GM19328 (cell line): ENCODE measurements around the gene SORCS1.

Experiments
- ATAC-seq: cut with Tn5 transposase; IDR thresholded peaks from one replicate; pipeline ENCODE4 v1.9.1; 2021; ENCODE audit warnings: mild to moderate bottlenecking, moderate library complexity; ENCODE audit not compliant: unreplicated experiment

The SORCS1 gene

GRCh38 chr10:106910666-106911065 lies 253.8 kb downstream of the SORCS1 start:
- ATAC-seq: no peak

GRCh38 chr10:106908225-106908624 lies 256.3 kb downstream of the SORCS1 start:
- no peak for ATAC-seq

DNA sequence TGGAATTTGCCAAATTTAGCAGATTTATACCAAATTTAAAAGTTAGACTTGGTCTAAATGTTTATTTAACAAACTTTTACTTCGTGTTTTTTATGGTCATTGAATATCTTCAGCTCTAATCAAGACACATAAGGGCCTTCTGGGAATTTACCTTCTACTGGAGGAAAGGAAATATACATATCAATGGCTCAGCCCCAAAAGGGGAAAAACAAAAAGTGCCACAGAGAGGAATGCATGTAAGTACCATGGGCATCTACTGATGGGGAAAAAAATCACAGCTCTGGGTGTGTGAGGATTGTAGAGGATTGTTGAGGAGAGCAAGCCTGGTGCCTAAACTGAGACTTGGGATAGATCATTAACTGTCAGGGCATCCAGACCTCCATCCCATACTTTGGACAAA lies 260.3 kb downstream of the SORCS1 start:
- ATAC-seq: no peak

DNA sequence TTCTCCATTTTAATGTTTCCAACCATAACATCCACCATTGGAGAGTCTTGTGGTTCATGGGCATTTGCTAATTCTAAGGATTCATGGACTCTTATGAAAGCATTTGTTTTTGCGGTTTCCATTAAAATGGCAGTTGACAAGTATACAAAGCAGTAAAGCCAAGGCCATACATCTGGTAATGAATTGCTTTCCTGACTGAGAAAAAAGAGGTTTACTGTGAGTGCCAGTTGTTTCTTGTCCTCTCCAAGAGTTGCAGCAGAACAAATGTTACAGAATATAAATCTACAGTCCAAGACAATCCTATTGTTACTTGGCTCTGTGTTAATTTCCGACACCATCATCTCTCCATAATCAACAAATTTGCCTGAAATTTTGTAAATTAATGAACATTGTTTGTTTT lies 261.3 kb downstream of the SORCS1 start:
- ATAC-seq: no peak

GRCh38 chr10:106900016-106900652 lies 264.4 kb downstream of the SORCS1 start:
- ATAC-seq: no peak

DNA sequence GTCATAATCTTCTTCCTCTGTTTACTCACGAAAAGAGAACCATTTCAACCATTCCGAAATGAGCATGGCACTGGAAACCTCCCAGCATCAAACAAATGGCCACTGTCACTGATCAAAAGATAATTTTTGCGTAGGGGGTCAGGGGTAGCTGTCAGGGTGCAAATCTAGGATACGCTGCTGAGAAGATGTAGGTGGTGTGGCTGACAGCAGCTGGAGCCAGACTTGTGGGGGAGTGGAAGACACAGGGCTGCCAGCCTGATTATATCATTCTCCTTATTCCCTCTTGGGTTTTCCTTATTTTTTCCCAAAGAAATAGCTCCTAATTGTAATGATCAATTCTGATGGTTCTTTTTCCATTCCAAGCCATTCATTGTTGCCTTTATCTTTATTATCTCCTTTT lies 266.1 kb downstream of the SORCS1 start:
- no peak for ATAC-seq

DNA sequence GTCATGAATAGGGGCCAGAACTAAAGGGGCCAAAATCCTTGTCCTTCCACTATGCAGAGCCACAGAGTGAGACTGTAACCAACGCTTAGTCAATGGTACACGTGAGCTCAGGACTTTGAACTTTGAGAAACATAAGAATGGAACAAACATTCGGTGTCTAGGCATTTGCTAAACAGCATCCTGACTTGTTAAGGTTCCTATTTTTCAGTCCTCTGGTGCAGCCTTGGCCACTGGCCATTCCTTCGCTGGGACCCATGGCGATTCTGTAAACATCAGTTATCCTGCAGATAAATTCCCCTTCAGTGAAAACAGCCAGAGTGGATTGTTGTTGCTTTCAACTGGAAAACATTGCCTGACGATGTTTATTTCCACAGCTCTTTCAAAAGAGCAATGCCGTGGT lies 266.8 kb downstream of the SORCS1 start:
- no peak for ATAC-seq

GRCh38 chr10:106894692-106895091 lies 269.8 kb downstream of the SORCS1 start:
- ATAC-seq: no peak

GRCh38 chr10:106877574-106877973 lies 286.9 kb downstream of the SORCS1 start:
- ATAC-seq: no peak

DNA sequence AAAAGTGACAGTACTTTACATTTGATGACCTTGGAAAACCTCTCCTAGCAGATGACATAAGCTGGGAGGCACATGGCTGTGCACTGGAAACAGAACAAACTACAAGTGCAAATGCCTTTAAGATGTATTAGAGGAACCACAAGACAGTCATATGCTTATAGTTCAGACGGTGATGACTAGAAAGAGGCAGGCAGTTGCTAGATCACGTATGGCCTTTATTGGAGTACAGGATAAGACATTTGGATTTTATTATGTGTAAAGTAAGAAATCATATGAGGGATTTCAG lies 290.0 kb downstream of the SORCS1 start:
- no peak for ATAC-seq

DNA sequence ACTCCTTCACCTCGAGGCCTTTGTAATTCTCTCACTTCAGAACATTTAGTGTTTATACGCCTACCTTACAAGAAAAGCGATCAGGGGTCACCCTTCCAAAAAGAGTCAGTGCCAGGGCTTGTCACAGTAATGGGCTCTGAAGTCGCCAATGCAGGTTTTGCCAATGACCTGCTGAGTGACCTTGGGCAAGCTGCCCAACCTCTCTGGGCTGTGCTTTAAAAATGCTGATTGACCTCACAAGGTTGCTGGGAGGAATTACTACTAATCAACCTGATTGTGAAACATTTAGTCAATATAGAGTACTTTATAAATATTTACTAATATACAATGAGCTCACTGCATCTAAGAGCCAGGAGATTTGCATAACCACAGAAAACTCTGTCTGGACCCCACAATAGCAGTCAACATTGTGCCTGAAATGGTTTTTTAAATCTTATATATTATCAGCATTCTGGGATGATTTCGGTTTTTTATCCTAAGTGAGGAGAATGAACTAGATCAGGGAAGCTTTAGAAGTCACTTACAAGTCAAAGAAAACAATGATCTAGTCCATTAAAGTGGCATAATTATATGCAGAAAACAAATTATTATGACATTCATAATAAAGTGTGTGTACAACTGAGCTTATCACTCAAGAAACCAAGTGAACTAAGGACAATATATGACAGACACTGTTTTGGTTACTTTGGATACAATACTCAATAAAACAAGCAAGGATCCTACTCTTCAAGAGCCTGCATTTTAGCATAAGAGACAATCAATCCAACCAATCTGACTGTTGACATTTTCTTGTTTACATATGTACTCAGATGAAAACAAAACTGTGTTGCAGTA lies 290.5 kb downstream of the SORCS1 start:
- peak; percentile 48 for ATAC-seq

GRCh38 chr10:106872176-106872575 lies 292.3 kb downstream of the SORCS1 start:
- no peak for ATAC-seq

GRCh38 chr10:106866244-106866845 lies 298.2 kb downstream of the SORCS1 start:
- ATAC-seq: peak; percentile 75

GRCh38 chr10:106864031-106864430 lies 300.5 kb downstream of the SORCS1 start:
- no peak for ATAC-seq

DNA sequence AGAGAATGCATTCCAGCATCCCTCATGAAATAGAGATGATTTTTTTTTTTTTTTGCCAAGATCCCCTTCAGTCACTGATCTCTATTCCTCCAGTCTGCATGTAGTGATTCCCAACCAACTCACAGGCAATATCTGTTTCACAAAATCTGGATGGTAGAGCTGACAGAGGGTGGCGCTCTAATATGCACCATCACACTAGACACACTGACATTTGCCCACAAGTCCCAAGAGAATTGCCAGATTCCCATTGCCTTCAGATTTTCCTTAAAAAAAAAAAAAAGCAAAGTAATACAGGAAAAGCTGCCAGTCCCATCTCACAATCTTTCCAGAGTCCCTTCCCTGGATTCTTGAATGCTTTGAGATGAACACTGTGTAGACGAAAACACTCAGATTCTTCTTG lies 301.0 kb downstream of the SORCS1 start:
- no peak for ATAC-seq

GRCh38 chr10:106859892-106860652 lies 304.4 kb downstream of the SORCS1 start:
- no peak for ATAC-seq

DNA sequence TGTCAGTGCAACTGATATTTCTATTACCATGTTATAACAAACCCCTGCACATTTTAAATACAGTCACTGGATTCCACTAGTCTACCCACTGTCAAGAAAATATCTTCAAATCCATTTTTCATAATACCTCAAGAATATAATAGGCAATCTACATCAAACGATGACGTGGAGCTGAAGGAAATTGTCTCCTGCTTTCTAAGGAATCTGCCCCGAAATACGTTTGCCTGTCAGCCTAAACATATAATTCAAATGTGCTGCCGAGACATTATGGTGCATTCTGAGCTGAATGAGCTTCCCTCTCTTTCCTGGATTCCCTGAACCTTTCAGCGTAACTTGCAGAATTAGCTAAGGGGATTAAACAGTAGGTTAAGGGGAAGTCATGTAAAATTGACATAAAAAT lies 306.8 kb downstream of the SORCS1 start:
- ATAC-seq: no peak

DNA sequence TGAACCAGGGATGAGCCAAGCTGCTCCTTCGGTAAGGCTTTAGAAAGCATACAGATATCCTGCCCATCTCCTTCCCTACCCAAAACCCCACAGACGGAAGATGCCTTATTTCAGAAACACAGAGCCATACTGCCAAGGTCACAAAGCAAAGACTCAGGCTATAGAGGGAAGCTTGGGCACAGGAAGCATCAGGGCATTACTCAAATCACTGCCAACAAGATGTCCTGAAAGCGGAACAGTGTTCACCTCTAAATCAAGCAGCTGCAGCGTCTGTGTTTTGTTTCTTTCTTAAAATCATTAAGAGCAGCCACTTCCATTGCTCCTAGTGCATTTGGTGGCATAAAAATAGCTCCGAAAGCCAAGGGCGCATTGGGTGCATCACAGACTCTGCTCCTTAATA lies 307.3 kb downstream of the SORCS1 start:
- ATAC-seq: no peak

DNA sequence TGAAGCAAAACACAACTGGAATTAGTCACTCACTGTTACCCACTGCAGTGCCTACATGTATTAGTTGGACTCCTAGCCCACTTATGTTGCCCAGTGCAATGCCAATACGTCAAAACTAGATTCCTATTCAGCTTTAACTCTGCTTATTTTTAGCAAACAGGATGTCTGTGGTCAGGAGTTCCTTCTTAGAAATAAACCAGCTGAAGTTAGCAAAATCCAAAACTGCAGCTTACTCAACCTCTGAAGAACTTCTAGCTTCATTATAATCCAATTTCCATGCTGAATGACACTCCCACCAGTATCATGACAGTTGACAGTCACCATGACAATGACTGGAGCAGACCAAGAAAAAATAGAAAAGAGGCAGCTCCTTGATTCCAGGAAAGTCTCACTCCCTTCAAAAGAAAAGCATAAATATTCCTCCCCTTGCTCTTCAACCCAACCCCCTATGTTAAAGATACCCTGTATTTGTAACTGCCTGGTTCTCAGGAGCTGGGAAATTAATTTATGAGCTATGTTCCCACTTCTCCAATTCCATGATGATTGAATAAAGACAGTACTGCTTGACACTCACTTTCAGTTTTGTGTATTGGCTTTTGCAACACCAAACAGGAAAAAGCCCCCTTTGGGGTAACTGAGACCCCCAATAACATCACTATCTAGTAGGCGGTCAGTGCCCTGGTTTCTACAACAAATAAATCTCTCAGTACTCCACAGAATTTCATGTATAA lies 327.4 kb downstream of the SORCS1 start:
- peak; percentile 89 for ATAC-seq

DNA sequence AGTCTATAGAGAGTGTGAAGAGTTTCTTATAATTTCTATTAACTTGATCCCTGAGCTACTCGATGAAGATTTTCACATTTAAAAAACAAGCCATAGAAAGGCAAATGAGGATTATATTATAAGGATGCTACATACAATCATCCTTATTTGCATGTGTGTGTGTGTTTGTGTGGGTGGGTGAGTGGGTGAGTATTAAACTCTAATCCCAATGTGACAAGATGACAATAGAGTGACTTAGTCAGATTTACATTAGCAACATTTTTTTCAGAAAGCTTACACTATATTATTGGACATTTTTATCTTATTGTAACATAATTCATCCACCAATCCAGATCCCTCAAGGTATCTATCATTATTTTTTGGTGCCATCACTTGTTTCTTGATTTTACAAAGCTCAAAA lies 331.7 kb downstream of the SORCS1 start:
- no peak for ATAC-seq

DNA sequence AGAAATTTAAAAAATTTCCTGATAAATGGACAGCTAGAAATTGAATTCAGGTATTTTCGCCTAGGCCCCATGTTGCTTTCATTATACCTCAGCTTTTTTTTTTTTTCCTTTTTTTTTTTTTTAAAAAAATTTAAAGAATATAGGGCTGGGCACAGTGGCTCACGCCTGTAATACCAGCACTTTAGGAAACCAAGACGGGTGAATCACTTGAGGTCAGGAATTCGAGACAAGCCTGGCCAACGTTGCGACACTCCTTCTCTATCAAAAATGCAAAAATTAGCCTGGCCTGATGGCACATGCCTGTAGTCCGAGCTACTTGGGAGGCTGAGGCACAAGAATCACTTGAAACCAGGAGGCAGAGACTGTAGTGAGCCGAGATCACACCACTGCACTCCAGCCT lies 334.0 kb downstream of the SORCS1 start:
- no peak for ATAC-seq
